Keratinocyte (primary cell): ENCODE data around the gene SPTBN4. TPM values are rescaled to one million over a fixed set of nuclear protein-coding genes. Genes with fewer than 3 reads are reported as not detected.

Source experiments
- DNase-seq: peaks from one replicate; pipeline ENCODE4 v3.0.0-alpha.2; 2011; ENCODE audit warnings: low read depth, missing footprints, low spot score
- FAIRE-seq: peaks from 2 replicates; lab custom pipeline; 2011; peaks lifted over from hg19 to GRCh38; lab: Jason Lieb, UNC
- H2AFZ ChIP-seq: 2 replicates; pipeline ENCODE4 v1.6.0; 2012; ENCODE audit warnings: low read length, control low read depth, inconsistent platforms; ENCODE audit not compliant: control insufficient read depth
- H3K27ac ChIP-seq: 2 replicates; pipeline ENCODE4 v1.5.1; 2011; ENCODE audit warnings: low read length; ENCODE audit not compliant: control insufficient read depth, insufficient read depth
- H3K27me3 ChIP-seq: 3 replicates; pipeline ENCODE4 v1.6.0; 2011; ENCODE audit warnings: low read length; ENCODE audit not compliant: control insufficient read depth, insufficient read depth; ENCODE audit errors: extremely low read depth
- H3K36me3 ChIP-seq, 2 experiments: 2 replicates in 1 of 2; 3 replicates in 1 of 2; pipeline ENCODE4 v1.5.1; 2011; ENCODE audit warnings: low read length in 2 of 2, mild to moderate bottlenecking in 1 of 2; ENCODE audit not compliant: control insufficient read depth in 2 of 2, insufficient read depth in 2 of 2; ENCODE audit errors: extremely low read depth in 1 of 2
- H3K4me1 ChIP-seq: 3 replicates; pipeline ENCODE4 v1.5.1; 2011; ENCODE audit warnings: low read length; ENCODE audit not compliant: control insufficient read depth, insufficient read depth; ENCODE audit errors: extremely low read depth
- H3K4me2 ChIP-seq: 3 replicates; pipeline ENCODE4 v1.6.0; 2011; ENCODE audit warnings: low read depth, low read length; ENCODE audit not compliant: control insufficient read depth, insufficient read depth; ENCODE audit errors: extremely low read depth
- H3K4me3 ChIP-seq, 3 experiments: fragments of 200-600 bp in 1 of 3; sonication (generic) in 1 of 3; 2 replicates in 2 of 3; 3 replicates in 1 of 3; pipeline ENCODE4 v1.5.1; 2011 to 2016; ENCODE audit warnings: low read length in 3 of 3, mild to moderate bottlenecking in 3 of 3, control low read depth in 2 of 3, inconsistent platforms in 1 of 3, low read depth in 1 of 3, mixed read lengths in 1 of 3, mixed run types in 1 of 3, moderate library complexity in 1 of 3; ENCODE audit not compliant: control insufficient read depth in 2 of 3, insufficient read depth in 2 of 3; ENCODE audit errors: extremely low read depth in 1 of 3
- H3K79me2 ChIP-seq: 2 replicates; pipeline ENCODE4 v1.6.0; 2012; ENCODE audit warnings: low read length; ENCODE audit not compliant: control insufficient read depth, insufficient read depth
- H3K9ac ChIP-seq: 3 replicates; pipeline ENCODE4 v1.6.0; 2011; ENCODE audit warnings: low read length; ENCODE audit not compliant: control insufficient read depth, insufficient read depth; ENCODE audit errors: extremely low read depth
- H3K9me1 ChIP-seq: 3 replicates; pipeline ENCODE4 v1.6.0; 2011; ENCODE audit warnings: low read length; ENCODE audit not compliant: control insufficient read depth, insufficient read depth; ENCODE audit errors: extremely low read depth
- H3K9me3 ChIP-seq: 2 replicates; pipeline ENCODE4 v1.5.1; 2012; ENCODE audit warnings: low read depth, low read length; ENCODE audit not compliant: control insufficient read depth
- H4K20me1 ChIP-seq: 3 replicates; pipeline ENCODE4 v1.6.0; 2011; ENCODE audit warnings: low read length; ENCODE audit not compliant: control insufficient read depth, insufficient read depth; ENCODE audit errors: extremely low read depth
- CTCF ChIP-seq, 3 experiments: IDR thresholded peaks in 1 of 3; conservative IDR thresholded peaks in 1 of 3; optimal IDR thresholded peaks in 1 of 3; 2 replicates in 2 of 3; 3 replicates in 1 of 3; pipeline versions ENCODE3 to v1.5.1; 2011; ENCODE audit warnings: low read length in 3 of 3, mild to moderate bottlenecking in 3 of 3, moderate library complexity in 2 of 3, control low read depth in 1 of 3, inconsistent platforms in 1 of 3; ENCODE audit not compliant: insufficient read depth in 2 of 3; ENCODE audit errors: extremely low read depth in 1 of 3
- EZH2 ChIP-seq: IDR thresholded peaks from one replicate; pipeline ENCODE4 v1.6.1; 2012; ENCODE audit warnings: inconsistent platforms, mild to moderate bottlenecking, low read length, moderate library complexity
- dilution Hi-C: fragments of 300-500 bp; cut with MboI; formaldehyde crosslinking; loops from one replicate; pipeline ENCODE4 v1.7.0; 2020; ENCODE audit warnings: low sequenced_read_pairs; ENCODE audit not compliant: extremely low pct_ligation_motif_present
- polyA plus RNA-seq, 5 experiments: library from polyadenylated mRNA; depleted of rRNA in 3 of 5; stranded (reverse) in 3 of 5; stranded (forward) in 1 of 5; unstranded in 1 of 5; fragments of >200 nt; gene quantifications; 1 replicate in 1 of 5; 2 replicates in 3 of 5; 3 replicates in 1 of 5; pipeline versions ENCODE4 v1.2.1 to v1.2.3, GENCODE V29; 2011 to 2012; ENCODE audit warnings: missing spikeins in 2 of 5, low read depth in 1 of 5, low replicate concordance in 1 of 5

SPTBN4 gene
- polyA plus RNA-seq, 1 donor (not counting 4 experiments of a cell fraction or from before 2014, with no cell fraction given) = 0.17 TPM

DNA sequence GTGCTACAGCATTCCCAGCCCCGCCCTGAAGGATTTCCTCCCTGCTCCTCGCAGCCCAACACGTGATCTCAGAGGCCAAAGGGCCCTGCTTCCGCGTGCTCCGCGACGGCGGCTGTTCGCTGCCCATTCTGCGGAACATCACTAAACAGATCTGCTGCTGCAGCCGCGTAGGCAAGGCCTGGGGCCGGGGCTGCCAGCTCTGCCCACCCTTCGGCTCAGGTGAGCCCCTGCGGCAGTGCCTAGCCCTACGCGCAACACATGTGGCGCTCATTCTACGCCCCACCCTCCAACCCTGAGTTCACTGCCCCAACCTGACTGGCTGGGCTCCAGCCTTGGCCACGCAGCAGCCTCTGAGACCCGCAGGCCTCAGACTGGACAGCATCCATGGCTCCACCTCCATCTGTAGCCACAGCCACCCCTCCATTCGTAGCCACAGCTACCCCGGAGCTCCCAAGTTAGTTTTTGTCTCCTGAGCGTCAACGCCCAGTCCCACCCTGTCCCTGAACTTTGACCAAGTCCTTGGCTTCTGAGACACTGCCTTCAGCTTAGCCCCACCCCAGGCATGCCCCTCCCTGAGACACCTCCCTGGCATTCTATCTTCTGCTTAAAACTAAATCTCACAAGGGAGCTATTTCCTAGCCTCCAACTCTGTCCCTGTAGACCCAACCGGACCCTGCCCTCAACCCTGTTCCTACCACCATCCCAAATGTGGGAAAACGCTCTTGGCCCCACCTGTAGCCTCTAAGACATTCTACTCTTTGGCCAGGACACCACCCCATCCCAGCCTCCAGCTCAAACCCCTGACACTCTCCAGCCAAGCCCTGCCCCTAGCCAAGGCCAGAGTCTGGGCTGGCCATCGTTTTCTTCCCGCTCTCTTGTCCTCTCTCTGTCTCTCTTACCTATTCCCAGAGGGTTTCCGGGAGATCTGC is 140.8 kb downstream of the SPTBN4 start:
- Histone ChIP-seq H2AFZ (no peak overlapping the region), H3K4me3 (no peak overlapping the region), H3K36me3 (no peaks in the 10 kb centered on the region), H3K4me1 (peaks cover 51% of the 10 kb centered on the region), H3K9me1 (no peaks in the 10 kb centered on the region), H3K9me3 (no peaks in the 10 kb centered on the region), H3K79me2 (peaks cover 8% of the 10 kb centered on the region), H3K9ac (no peak overlapping the region), H4K20me1 (no peaks in the 10 kb centered on the region), H3K4me2 (no peak overlapping the region), H3K27me3 (no peaks in the 10 kb centered on the region), H3K27ac (no peak overlapping the region)
- no peak for DNase-seq
- no peak for FAIRE-seq
- dilution Hi-C loops = no loop called here
- TF ChIP-seq EZH2 (no peak), CTCF (optimal IDR thresholded peaks at IDR 0.05 in 1 of 3, IDR thresholded peaks at IDR 0.05 in 1 of 3, conservative IDR thresholded peaks at IDR 0.05 in 1 of 3; ENCODE audit: extremely low read depth in 1 of 3, insufficient read depth in 2 of 3, low read length in 3 of 3) (no peak)

DNA sequence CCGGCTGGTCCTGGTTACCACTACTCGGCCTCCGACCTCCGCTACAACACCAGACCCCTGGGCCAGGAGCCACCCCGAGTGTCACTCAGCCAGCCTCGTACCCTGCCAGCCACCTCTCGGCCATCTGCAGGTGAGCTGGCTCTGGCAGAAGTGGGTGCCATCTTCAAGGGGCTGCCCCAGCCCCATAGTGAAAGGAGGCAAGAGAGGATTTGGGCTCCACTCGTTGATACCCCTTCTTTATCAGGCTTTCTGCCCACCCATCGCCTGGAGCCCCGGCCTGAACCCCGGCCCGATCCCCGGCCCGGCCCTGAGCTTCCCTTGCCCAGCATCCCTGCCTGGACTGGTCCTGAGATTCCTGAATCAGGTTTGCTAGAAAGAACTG is 141.4 kb downstream of the SPTBN4 start:
- Histone ChIP-seq H3K9me3 (no peaks in the 10 kb centered on the region), H3K9me1 (no peaks in the 10 kb centered on the region), H2AFZ (no peak overlapping the region), H3K27me3 (no peaks in the 10 kb centered on the region), H3K9ac (no peak overlapping the region), H3K79me2 (peaks cover 8% of the 10 kb centered on the region), H3K4me1 (peaks cover 45% of the 10 kb centered on the region), H4K20me1 (no peaks in the 10 kb centered on the region), H3K36me3 (no peaks in the 10 kb centered on the region), H3K4me2 (no peak overlapping the region), H3K4me3 (no peak overlapping the region), H3K27ac (no peak overlapping the region)
- no peak for DNase-seq
- no peak for TF ChIP-seq EZH2
- TF ChIP-seq CTCF (optimal IDR thresholded peaks at IDR 0.05 in 1 of 3, IDR thresholded peaks at IDR 0.05 in 1 of 3, conservative IDR thresholded peaks at IDR 0.05 in 1 of 3; ENCODE audit: extremely low read depth in 1 of 3, insufficient read depth in 2 of 3, low read length in 3 of 3) = no peak
- dilution Hi-C loops = no loop called here
- FAIRE-seq = no peak
